BE2C (cell line): Measurements from ENCODE around the gene CYTH4.

ENCODE experiments used
- DNase-seq: peaks from one replicate; pipeline ENCODE4 v3.0.0-alpha.2; 2020
- H3K27me3 ChIP-seq: fragments of 250-450 bp; sonication (Bioruptor Pico); 2 replicates; pipeline ENCODE4 v1.5.1; 2020; ENCODE audit warnings: mild to moderate bottlenecking
- H3K36me3 ChIP-seq: fragments of 250-450 bp; sonication (Bioruptor Pico); 2 replicates; pipeline ENCODE4 v1.5.1; 2020; ENCODE audit warnings: mild to moderate bottlenecking
- H3K4me1 ChIP-seq: fragments of 250-450 bp; sonication (Bioruptor Pico); 2 replicates; pipeline ENCODE4 v1.5.1; 2020
- H3K4me3 ChIP-seq: 2 replicates; pipeline ENCODE4 v1.5.1; 2011; ENCODE audit warnings: low read depth, low read length
- H3K9me3 ChIP-seq: fragments of 250-450 bp; sonication (Bioruptor Pico); 2 replicates; pipeline ENCODE4 v1.5.1; 2020
- TF ChIP-seq, protein P1 (sequence below): IDR thresholded peaks from 2 replicates; pipeline ENCODE4 v1.5.1; 2012; ENCODE audit warnings: mild to moderate bottlenecking, low read depth, low read length

CYTH4 gene

DNA sequence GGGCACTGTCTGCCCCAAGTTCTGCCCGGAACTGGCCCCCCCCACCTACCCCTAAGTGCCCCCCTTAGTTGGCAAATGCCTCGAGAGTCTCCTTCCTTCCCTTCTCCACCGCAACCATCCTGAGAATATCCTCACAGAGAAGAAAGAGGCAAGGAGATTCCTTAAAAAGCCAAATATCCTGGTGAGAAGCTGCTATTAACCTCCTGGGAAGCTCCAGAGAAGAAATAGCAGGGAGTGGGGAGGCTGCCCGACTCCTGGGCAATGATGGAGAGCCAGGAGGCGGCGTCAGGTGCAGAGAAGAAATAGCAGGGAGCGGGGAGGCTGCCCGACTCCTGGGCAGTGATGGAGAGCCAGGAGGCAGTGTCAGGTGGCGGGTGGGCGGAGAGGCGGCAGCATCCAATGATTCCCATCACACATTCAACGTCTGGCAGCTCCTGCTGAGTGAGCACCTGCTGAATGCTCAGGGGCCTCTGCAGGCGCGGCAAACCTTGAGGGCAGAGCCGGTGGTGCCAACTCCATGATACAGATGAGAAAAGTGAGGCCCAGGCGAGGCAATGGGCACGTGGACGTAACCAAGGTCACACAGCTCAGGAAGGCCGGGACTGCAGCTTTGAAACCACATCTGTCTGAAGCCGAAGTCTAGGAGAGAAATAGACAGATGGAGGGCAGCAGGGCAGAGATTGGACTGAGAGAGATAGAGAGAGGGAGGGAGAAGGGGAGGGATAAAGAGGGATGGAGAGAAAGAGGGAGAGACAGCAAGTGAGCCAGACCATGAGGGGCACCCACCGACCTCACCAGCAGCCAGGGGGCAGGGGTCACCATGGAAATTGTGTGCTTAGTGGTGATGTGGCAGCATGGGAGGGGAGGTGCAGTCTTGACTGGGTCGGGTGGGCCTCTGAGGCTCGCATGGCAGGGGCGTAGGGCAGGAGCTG lies 58.3 kb downstream of the CYTH4 start:
- peaks cover 6% of the 10 kb centered on the region for H3K27me3 ChIP-seq
- H3K36me3 ChIP-seq: no peaks in the 10 kb centered on the region
- H3K9me3 ChIP-seq: no peaks in the 10 kb centered on the region
- DNase-seq: no peak
- H3K4me3 ChIP-seq: no peak overlapping the region
- peaks cover 3% of the 10 kb centered on the region; the same call in 1 of the 2 replicates for H3K4me1 ChIP-seq
- TF ChIP-seq, protein P1, sequence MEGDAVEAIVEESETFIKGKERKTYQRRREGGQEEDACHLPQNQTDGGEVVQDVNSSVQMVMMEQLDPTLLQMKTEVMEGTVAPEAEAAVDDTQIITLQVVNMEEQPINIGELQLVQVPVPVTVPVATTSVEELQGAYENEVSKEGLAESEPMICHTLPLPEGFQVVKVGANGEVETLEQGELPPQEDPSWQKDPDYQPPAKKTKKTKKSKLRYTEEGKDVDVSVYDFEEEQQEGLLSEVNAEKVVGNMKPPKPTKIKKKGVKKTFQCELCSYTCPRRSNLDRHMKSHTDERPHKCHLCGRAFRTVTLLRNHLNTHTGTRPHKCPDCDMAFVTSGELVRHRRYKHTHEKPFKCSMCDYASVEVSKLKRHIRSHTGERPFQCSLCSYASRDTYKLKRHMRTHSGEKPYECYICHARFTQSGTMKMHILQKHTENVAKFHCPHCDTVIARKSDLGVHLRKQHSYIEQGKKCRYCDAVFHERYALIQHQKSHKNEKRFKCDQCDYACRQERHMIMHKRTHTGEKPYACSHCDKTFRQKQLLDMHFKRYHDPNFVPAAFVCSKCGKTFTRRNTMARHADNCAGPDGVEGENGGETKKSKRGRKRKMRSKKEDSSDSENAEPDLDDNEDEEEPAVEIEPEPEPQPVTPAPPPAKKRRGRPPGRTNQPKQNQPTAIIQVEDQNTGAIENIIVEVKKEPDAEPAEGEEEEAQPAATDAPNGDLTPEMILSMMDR: no peak

DNA sequence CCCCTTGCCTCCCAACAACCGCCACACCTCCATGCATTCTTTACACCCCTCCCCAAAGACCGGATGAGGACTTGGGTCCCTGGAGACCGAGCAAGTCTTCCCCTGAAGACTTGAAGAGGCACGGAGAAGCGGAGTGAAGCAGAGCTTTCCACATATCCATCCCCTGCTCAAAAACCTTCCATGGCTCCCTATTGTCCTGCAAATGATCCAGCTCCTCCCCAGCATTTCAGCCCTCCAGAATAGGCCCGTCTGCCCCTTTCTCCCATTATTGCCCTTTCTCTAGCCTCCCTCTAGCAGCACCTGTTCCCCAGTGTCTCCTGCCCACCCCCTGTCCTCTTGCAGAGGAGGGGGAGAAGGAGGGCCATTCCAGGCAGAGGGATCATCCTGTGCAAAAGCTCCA lies 59.8 kb downstream of the CYTH4 start:
- DNase-seq: no peak
- Histone ChIP-seq H3K9me3 (no peaks in the 10 kb centered on the region), H3K4me1 (no peaks in the 10 kb centered on the region), H3K27me3 (no peaks in the 10 kb centered on the region), H3K36me3 (no peaks in the 10 kb centered on the region), H3K4me3 (no peak overlapping the region)
- TF ChIP-seq, protein P1: no peak

DNA sequence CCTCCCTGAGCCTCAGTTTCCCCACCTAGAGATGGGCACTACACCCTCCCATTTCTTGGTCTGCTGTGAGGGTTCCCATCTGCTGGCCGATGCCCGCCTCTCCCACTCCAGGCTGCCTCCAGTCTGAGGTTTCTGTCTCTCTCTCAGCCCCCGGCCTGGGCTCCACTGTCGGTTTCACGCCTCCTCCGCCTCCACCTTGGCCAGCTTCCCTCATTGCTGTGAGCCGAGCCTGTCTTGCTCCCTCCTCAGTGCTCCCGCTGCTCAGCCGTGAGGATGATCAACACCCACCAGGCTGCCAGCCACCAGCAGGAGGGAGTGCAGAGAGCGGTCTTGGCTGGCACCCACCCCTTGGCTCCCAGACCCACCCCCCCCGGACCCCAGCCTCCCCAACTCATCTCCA lies 61.0 kb downstream of the CYTH4 start:
- H3K9me3 ChIP-seq: no peaks in the 10 kb centered on the region
- H3K4me3 ChIP-seq: no peak overlapping the region
- H3K4me1 ChIP-seq: no peaks in the 10 kb centered on the region
- TF ChIP-seq, protein P1: no peak
- DNase-seq: no peak
- no peaks in the 10 kb centered on the region for H3K36me3 ChIP-seq
- H3K27me3 ChIP-seq: no peaks in the 10 kb centered on the region

DNA sequence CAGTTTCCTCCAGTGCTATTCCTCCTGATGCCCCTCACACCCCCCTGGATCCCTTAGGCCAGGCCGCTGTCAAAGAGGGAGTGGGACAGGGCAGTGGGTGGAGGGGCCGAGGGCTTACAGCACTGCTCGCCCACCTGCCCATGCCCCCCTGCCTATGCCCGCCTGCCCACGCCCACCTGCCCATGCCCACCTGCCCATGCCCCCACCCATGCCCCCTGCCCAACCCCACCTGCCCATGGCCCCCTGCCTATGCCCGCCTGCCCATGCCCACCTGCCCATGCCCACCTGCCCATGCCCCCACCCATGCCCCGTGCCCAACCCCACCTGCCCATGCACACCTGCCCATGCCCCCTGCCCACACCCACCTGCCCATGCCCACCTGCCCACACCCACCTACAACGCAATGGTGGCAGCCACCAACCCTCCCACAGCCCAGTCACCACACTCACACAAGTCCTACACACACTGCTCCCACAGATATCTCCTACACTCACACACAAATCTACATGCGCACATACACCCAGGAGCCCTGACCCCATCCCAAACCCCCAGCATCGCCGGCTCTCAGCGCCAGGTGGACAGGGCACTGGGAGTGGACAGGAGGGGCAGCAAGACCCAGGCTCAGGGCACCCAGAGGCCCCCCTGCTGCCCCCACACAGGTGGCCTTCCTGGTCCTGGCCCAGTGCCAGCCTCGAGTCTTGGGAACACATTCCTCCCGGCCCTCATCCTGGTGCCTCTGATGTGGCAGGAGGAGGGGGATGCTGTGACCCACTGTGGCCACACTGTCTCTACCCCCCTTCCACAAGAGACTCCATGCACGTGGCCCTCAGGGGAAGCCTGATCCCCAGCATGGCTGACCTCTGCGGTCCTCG lies 61.8 kb downstream of the CYTH4 start:
- Histone ChIP-seq H3K36me3 (no peaks in the 10 kb centered on the region), H3K9me3 (no peaks in the 10 kb centered on the region), H3K27me3 (no peaks in the 10 kb centered on the region), H3K4me3 (no peak overlapping the region), H3K4me1 (no peaks in the 10 kb centered on the region)
- TF ChIP-seq, protein P1: no peak
- DNase-seq: no peak

DNA sequence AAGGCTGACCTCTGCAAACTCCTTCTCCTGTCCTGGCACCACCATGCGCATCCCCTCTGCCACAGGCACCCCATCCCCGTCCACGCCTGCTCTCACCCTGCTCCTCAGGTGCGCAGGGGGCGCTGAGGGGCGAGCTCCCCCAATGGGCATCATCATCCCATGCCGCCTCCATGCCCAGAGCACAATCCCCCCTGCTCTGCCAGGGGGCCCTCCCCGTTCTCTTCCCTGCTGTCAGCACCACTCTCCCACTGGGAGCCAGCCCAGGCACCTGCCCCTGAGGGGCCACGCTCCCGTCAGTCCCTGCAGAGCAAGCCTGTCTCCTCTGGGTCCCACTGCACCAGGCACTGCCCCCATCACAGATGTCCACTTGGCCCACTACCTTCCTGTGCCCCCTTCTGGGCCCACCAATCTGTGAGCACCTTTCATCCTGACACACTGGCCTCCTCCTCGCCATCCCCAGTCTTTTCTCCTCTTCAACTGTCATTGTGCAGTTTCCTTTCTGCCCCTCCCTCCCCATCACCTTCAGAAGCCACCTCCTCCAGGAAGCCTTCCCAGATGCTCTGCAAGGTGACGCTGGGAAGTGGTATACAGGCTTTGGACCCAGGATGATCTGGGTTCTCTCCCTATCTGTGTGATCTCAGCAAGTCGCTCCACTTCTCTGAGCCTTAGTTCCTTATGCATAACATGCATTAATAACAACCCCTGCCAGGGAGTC lies 62.6 kb downstream of the CYTH4 start:
- TF ChIP-seq, protein P1: no peak
- Histone ChIP-seq H3K4me3 (no peak overlapping the region), H3K27me3 (no peaks in the 10 kb centered on the region), H3K9me3 (no peaks in the 10 kb centered on the region), H3K4me1 (no peaks in the 10 kb centered on the region), H3K36me3 (no peaks in the 10 kb centered on the region)
- no peak for DNase-seq
